ENCODE measurements around the gene CABS1.

CABS1 gene

GRCh38 chr4:70334681-70335080, at the start of gene CABS1:
TSS of gene CABS1 (plus strand) at chr4:70334981. CDS start at chr4:70335040, 59 bp downstream.
- DNase-seq = no peak

GRCh38 chr4:70288651-70289050, 46.1 kb upstream of the CABS1 start:
- DNase-seq = no peak

GRCh38 chr4:70291341-70291740, 43.4 kb upstream of the CABS1 start:
- no peak for DNase-seq

- no peak for DNase-seq
These were observed 37.2 kb upstream of the CABS1 start for GRCh38 chr4:70297576-70297975.

- no peak for DNase-seq
These were observed 36.7 kb upstream of the CABS1 start for GRCh38 chr4:70298051-70298450.

- no peak for DNase-seq
These were observed 35.1 kb upstream of the CABS1 start for GRCh38 chr4:70299643-70300042.

GRCh38 chr4:70300215-70300614, 34.6 kb upstream of the CABS1 start:
- DNase-seq = no peak

- DNase-seq = no peak
These were observed 31.7 kb upstream of the CABS1 start for GRCh38 chr4:70303090-70303489.

- DNase-seq = no peak
These were observed 29.2 kb upstream of the CABS1 start for GRCh38 chr4:70305601-70306000.

- DNase-seq = no peak
These were observed 28.7 kb upstream of the CABS1 start for GRCh38 chr4:70306076-70306475.

GRCh38 chr4:70313736-70314135, 21.0 kb upstream of the CABS1 start:
- no peak for DNase-seq

GRCh38 chr4:70315928-70316327, 18.9 kb upstream of the CABS1 start:
- DNase-seq = no peak

- DNase-seq = no peak
These were observed 8.7 kb upstream of the CABS1 start for GRCh38 chr4:70326052-70326451.

GRCh38 chr4:70336043-70336442, 1.3 kb downstream of the CABS1 start:
- no peak for DNase-seq

- DNase-seq = peak; percentile 10
These were observed 3.2 kb downstream of the CABS1 start for GRCh38 chr4:70337886-70338420.

- no peak for DNase-seq
These were observed 21.4 kb downstream of the CABS1 start for GRCh38 chr4:70356185-70356584.

GRCh38 chr4:70359115-70359661, 24.4 kb downstream of the CABS1 start:
- no peak for DNase-seq

- no peak for DNase-seq
These were observed 25.7 kb downstream of the CABS1 start, which contains the start of gene SMR3A for GRCh38 chr4:70360460-70360859. TSS of gene SMR3A (plus strand) at chr4:70360760. CDS start at chr4:70362116, 1,356 bp downstream.

- DNase-seq = no peak
These were observed 29.2 kb downstream of the CABS1 start for GRCh38 chr4:70364002-70364401.

GRCh38 chr4:70365479-70365878, 30.7 kb downstream of the CABS1 start:
- no peak for DNase-seq

GRCh38 chr4:70367813-70368212, 33.0 kb downstream of the CABS1 start:
- no peak for DNase-seq

- no peak for DNase-seq
These were observed 37.2 kb downstream of the CABS1 start for GRCh38 chr4:70371987-70372386.

- no peak for DNase-seq
These were observed 38.0 kb downstream of the CABS1 start for GRCh38 chr4:70372760-70373159.

GRCh38 chr4:70380578-70380977, 45.8 kb downstream of the CABS1 start:
- no peak for DNase-seq

GRCh38 chr4:70382691-70383181, 48.0 kb downstream of the CABS1 start, which contains the start of gene SMR3B:
TSS of gene SMR3B (plus strand) at chr4:70383131. CDS start at chr4:70384511, 1,380 bp downstream.
- DNase-seq = no peak

Measured in fibroblast of upper back skin (primary cell).